Measurements from ENCODE around the gene MICAL1.

DNA sequence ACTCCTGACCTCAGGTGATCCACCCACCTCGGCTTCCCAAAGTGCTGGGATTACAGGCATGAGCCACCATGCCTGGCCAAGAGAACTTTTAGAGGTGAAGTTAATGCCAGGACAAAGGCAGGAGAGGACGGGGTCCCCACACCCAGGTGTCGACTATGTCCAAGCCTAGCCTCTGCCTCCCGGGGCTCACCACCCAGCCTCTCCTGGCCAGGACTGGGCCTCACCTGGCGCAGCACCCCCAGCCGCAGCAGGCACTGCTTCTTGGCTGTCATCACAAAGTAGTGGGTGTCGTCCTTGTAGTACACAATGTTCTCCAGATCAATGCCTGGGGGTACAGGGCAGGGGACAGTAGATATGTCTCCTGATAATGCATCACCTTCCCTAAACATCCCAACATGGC, 4.2 kb downstream of the MICAL1 start:
- TF ChIP-seq, protein P1, sequence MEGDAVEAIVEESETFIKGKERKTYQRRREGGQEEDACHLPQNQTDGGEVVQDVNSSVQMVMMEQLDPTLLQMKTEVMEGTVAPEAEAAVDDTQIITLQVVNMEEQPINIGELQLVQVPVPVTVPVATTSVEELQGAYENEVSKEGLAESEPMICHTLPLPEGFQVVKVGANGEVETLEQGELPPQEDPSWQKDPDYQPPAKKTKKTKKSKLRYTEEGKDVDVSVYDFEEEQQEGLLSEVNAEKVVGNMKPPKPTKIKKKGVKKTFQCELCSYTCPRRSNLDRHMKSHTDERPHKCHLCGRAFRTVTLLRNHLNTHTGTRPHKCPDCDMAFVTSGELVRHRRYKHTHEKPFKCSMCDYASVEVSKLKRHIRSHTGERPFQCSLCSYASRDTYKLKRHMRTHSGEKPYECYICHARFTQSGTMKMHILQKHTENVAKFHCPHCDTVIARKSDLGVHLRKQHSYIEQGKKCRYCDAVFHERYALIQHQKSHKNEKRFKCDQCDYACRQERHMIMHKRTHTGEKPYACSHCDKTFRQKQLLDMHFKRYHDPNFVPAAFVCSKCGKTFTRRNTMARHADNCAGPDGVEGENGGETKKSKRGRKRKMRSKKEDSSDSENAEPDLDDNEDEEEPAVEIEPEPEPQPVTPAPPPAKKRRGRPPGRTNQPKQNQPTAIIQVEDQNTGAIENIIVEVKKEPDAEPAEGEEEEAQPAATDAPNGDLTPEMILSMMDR (IDR thresholded peaks at IDR 0.05), result no peak
- TF ChIP-seq POLR2A (IDR thresholded peaks at IDR 0.05; ENCODE audit: low read depth) (no peak), POLR2AphosphoS5 (IDR thresholded peaks at IDR 0.05) (no peak)

Measured in esophagus muscularis mucosa (tissue), 3 donors.